Activated CD8-positive, alpha-beta T cell treated with anti-CD3 and anti-CD28 coated beads for 36 hours (primary cell): Measurements from ENCODE around the gene PLA2G2D. TPM values are rescaled to one million over a fixed set of nuclear protein-coding genes. Genes with fewer than 3 reads are reported as not detected.

Experiments used
- ATAC-seq: fragments of 200-7000 bp; cut with Tn5 transposase; one replicate; pipeline ENCODE4 v1.10.0; 2021; ENCODE audit warnings: mild to moderate bottlenecking, moderate library complexity
- CTCF ChIA-PET: fragments of 350-600 bp; sonication (Branson Sonifier 250); formaldehyde crosslinking; loops from one replicate; lab custom pipeline; 2021; ENCODE audit warnings: antibody characterized with exemption; lab: Charles Lee
- POLR2A ChIA-PET: fragments of 350-600 bp; sonication (Branson Sonifier 250); formaldehyde crosslinking; loops from one replicate; lab custom pipeline; 2021; ENCODE audit warnings: antibody characterized with exemption; lab: Charles Lee
- DNase-seq: peaks from one replicate; pipeline ENCODE4 v3.0.0-alpha.2; 2020
- H3K27ac Mint-ChIP-seq: one replicate; pipeline ENCODE4 v1.8.0; 2021; ENCODE audit warnings: mild to moderate bottlenecking, mixed read lengths
- H3K27me3 Mint-ChIP-seq: one replicate; pipeline ENCODE4 v1.8.0; 2021; ENCODE audit warnings: mixed read lengths
- H3K36me3 Mint-ChIP-seq: one replicate; pipeline ENCODE4 v1.8.0; 2021; ENCODE audit warnings: low read depth, mixed read lengths
- H3K4me1 Mint-ChIP-seq: one replicate; pipeline ENCODE4 v1.8.0; 2021; ENCODE audit warnings: low read depth, mixed read lengths
- H3K4me3 Mint-ChIP-seq: one replicate; pipeline ENCODE4 v1.8.0; 2021; ENCODE audit warnings: mild to moderate bottlenecking, moderate library complexity, mixed read lengths
- H3K9me3 Mint-ChIP-seq: one replicate; pipeline ENCODE4 v1.8.0; 2021; ENCODE audit warnings: mixed read lengths
- intact Hi-C: fragments of 100-400 bp; cut with micrococcal nuclease; formaldehyde crosslinking; loops from one replicate; pipeline ENCODE4 v1.10.0; 2022
- total RNA-seq, 2 experiments: library from RNA; stranded (reverse); gene quantifications; one replicate each; pipeline ENCODE4 v1.2.3, GENCODE V29; 2021
- TF ChIP-seq, protein P1 (sequence below): fragments of 200-600 bp; IDR thresholded peaks from one replicate; pipeline ENCODE4 v1.8.0; 2022; ENCODE audit warnings: antibody characterized with exemption, mild to moderate bottlenecking

PLA2G2D gene
- total RNA-seq, 2 experiments from 2014 or later = not detected

DNA sequence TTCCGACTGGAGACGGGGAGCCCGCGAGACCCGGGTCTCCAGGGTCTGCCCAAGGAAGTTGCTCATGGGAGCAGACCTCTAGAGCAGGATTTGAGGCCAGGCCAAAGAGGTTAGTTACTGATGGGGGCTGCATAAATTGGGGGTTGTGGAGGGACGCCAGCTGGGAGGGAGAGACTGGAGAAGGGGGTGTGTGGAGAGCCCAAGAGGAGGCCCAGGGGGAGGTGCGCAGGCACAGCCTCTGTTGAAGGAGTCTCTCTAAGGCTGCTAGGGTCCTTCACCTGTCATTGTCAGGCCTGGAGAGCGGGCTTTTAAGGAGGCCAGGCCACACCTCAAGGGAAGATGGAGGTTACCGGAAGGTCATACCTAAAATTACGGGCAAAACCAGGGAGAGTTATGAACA lies 49.0 kb downstream of the PLA2G2D start:
- POLR2A ChIA-PET = no interaction called here
- H3K27me3 Mint-ChIP-seq = peaks cover 6% of the 10 kb centered on the region
- ATAC-seq (no peak), DNase-seq (no peak)
- no peaks in the 10 kb centered on the region for H3K4me1 Mint-ChIP-seq
- no peak overlapping the region for H3K4me3 Mint-ChIP-seq
- CTCF ChIA-PET = interaction anchor here (1.5 kb wide), 1 partner anchor 12 kb away, joined by 3 read pairs; no protein-coding TSS in a partner anchor
- H3K36me3 Mint-ChIP-seq = no peaks in the 10 kb centered on the region
- TF ChIP-seq, protein P1, sequence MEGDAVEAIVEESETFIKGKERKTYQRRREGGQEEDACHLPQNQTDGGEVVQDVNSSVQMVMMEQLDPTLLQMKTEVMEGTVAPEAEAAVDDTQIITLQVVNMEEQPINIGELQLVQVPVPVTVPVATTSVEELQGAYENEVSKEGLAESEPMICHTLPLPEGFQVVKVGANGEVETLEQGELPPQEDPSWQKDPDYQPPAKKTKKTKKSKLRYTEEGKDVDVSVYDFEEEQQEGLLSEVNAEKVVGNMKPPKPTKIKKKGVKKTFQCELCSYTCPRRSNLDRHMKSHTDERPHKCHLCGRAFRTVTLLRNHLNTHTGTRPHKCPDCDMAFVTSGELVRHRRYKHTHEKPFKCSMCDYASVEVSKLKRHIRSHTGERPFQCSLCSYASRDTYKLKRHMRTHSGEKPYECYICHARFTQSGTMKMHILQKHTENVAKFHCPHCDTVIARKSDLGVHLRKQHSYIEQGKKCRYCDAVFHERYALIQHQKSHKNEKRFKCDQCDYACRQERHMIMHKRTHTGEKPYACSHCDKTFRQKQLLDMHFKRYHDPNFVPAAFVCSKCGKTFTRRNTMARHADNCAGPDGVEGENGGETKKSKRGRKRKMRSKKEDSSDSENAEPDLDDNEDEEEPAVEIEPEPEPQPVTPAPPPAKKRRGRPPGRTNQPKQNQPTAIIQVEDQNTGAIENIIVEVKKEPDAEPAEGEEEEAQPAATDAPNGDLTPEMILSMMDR = no peak
- no peak overlapping the region for H3K27ac Mint-ChIP-seq
- H3K9me3 Mint-ChIP-seq = no peaks in the 10 kb centered on the region
- intact Hi-C loops = no loop called here

DNA sequence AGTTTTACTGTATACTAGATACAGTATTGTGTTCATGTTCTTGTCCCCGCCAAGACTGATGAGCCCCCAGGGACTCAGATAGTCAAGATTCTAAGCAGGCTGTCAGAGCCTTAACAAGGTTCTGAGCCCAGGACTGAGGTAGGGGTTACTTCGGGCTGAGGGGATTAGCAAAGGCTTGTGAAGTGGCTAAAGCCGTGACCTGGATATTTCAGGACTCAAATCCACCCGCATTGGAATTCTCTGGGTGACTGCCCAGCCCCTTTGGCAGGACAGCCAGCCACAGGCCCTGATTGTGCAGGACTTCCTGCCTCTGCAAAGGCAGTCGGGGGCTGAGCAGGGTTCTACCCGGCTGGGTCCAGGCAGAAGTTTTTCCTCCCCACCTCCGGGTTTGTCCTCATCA lies 49.5 kb downstream of the PLA2G2D start, which contains the start of gene PLA2G5:
Gene PLA2G5, plus strand, starts transcription at position 321 of the 400 bp plus-strand sequence. CDS start 14,637 bp downstream, outside the sequence.
- Mint-ChIP-seq H3K4me1 (no peaks in the 10 kb centered on the region), H3K27ac (no peak within 1 kb of the TSS), H3K36me3 (no peaks in the 10 kb centered on the region), H3K27me3 (peaks cover 8% of the 10 kb centered on the region), H3K4me3 (no peak within 1 kb of the TSS), H3K9me3 (no peaks in the 10 kb centered on the region)
- DNase-seq (no peak), ATAC-seq (no peak)
- POLR2A ChIA-PET = no interaction called here
- CTCF ChIA-PET = interaction anchor here (1.5 kb wide), 1 partner anchor 12 kb away, joined by 3 read pairs; no protein-coding TSS in a partner anchor
- TF ChIP-seq, protein P1 = no peak
- intact Hi-C loops = no loop called here

DNA sequence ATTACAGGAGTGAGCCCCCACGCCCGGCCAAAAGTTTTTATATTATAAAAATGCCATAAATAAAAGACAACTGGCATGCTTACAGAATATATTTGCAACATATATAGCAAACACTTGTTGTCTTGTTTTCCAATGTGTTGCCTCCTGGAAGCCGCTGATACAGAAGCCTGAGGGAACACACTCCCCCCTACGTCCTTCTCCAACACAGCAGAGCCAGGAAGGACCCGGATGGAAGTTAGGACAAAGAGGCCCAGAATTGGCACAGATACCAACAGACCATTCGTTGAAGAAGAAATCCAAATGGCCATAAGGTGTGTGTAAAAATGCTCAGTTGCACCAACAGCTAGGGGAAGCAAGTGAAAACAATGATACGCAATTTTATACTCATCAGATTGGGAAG lies 50.6 kb downstream of the PLA2G2D start:
- ChIA-PET CTCF (no interaction called here), POLR2A (no interaction called here)
- TF ChIP-seq, protein P1 = no peak
- H3K27me3 Mint-ChIP-seq = peaks cover 8% of the 10 kb centered on the region
- DNase-seq = no peak
- H3K4me3 Mint-ChIP-seq = no peak overlapping the region
- intact Hi-C loops = no loop called here
- no peaks in the 10 kb centered on the region for H3K36me3 Mint-ChIP-seq
- H3K4me1 Mint-ChIP-seq = no peaks in the 10 kb centered on the region
- H3K27ac Mint-ChIP-seq = no peak overlapping the region
- H3K9me3 Mint-ChIP-seq = no peaks in the 10 kb centered on the region
- no peak for ATAC-seq

DNA sequence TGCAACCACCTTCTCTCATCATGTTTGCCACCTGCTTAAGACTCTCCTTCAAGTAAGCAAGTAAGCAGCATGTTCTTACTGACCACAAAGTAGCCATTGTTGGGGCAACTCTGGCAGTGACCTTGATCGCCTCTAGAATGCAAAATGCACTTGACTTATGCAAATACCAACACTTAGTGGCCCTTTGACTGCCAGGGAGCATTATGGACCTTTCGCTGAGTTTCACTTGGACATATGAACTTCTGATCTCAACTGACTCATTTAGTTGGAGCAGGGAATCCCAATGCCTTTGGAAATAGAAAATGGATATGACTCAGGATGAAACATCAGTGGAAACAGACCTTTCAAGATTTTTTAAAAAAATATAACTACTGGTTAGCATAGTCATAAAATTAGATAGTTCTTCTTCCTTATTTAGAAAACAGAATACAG lies 55.5 kb downstream of the PLA2G2D start:
- Mint-ChIP-seq H3K4me3 (no peak overlapping the region), H3K27me3 (peaks cover 7% of the 10 kb centered on the region), H3K4me1 (peaks cover 13% of the 10 kb centered on the region), H3K36me3 (no peaks in the 10 kb centered on the region), H3K9me3 (no peaks in the 10 kb centered on the region), H3K27ac (no peak overlapping the region)
- TF ChIP-seq, protein P1 = no peak
- ChIA-PET CTCF (interaction anchor here (1.2 kb wide), 1 partner anchor 430 kb away, joined by 3 read pairs; no protein-coding TSS in a partner anchor), POLR2A (no interaction called here)
- ATAC-seq = no peak
- DNase-seq = no peak
- intact Hi-C loops = no loop called here

Other genes with a start within 250 kb of the PLA2G2D start
- gene OTUD3, start 237.1 kb downstream of the PLA2G2D start, total RNA-seq = 1 to 10 TPM; 7.3 to 8.7 TPM
- not detected for gene PLA2G2E, start 195.9 kb downstream of the PLA2G2D start, total RNA-seq
- not detected for gene PLA2G2A, start 139.9 kb downstream of the PLA2G2D start, total RNA-seq
- gene PLA2G5, start 49.3 kb downstream of the PLA2G2D start, total RNA-seq = not detected
- not detected for gene PLA2G2F, start 19.8 kb upstream of the PLA2G2D start, total RNA-seq
- gene UBXN10, start 66.6 kb upstream of the PLA2G2D start, total RNA-seq = under 1 TPM; 0.34 to 0.45 TPM
- under 1 TPM; 0.29 to 0.59 TPM for gene PLA2G2C, start 67.0 kb upstream of the PLA2G2D start, total RNA-seq
- gene VWA5B1, start 171.3 kb upstream of the PLA2G2D start, total RNA-seq = not detected